HepG2 (cell line): Measurements from ENCODE around the gene HEXIM1. TPM values are rescaled to one million over a fixed set of nuclear protein-coding genes. Genes with fewer than 3 reads are reported as not detected.

Source experiments
- ATAC-seq: fragments of 200-7000 bp; cut with Tn5 transposase; 3 replicates; pipeline ENCODE4 v1.9.1; 2020; ENCODE audit warnings: mild to moderate bottlenecking, moderate library complexity
- BruUV-seq: library from RNA; stranded (reverse); fragments of 400-500 nt; replicated peaks from 2 replicates; lab custom pipeline; 2021; lab: Mats Ljungman, UMichigan
- CTCF ChIA-PET: fragments of 300-600 bp; formaldehyde crosslinking; extraction: SDS; loops from one replicate; lab custom pipeline; 2021; ENCODE audit warnings: low total read pairs, inconsistent platforms, low intra/inter-chr PET ratio; lab: Yijun Ruan, JAX
- POLR2A ChIA-PET: fragments of 350-600 bp; sonication (Branson Sonifier 250); formaldehyde crosslinking; loops from one replicate; lab custom pipeline; 2020; ENCODE audit warnings: antibody characterized with exemption, inconsistent platforms; lab: Yijun Ruan, JAX
- DNase-seq: peaks from one replicate; pipeline ENCODE4 v3.0.0-alpha.2; 2015; ENCODE audit warnings: low spot score
- FAIRE-seq: peaks from 3 replicates; lab custom pipeline; 2011; peaks lifted over from hg19 to GRCh38; lab: Jason Lieb, UNC
- H2AFZ ChIP-seq: one replicate; pipeline ENCODE4 v1.6.1; 2011; ENCODE audit warnings: low read length, inconsistent platforms
- H3K27ac ChIP-seq: fragments of 300-600 bp; 3 replicates; pipeline ENCODE4 v1.8.0; 2011; ENCODE audit warnings: mixed run types, mild to moderate bottlenecking, mixed read lengths, low read length, inconsistent platforms; ENCODE audit not compliant: insufficient read depth; ENCODE audit errors: extremely low read length
- H3K27me3 ChIP-seq, 2 experiments: fragments of 200-600 bp in 1 of 2; 2 replicates in 1 of 2; 3 replicates in 1 of 2; pipeline versions ENCODE4 v1.6.0 to v1.8.0; 2011; ENCODE audit warnings: low read length in 2 of 2, mild to moderate bottlenecking in 2 of 2, moderate library complexity in 2 of 2, inconsistent platforms in 1 of 2; ENCODE audit not compliant: insufficient read depth in 2 of 2, control insufficient read depth in 1 of 2
- H3K36me3 ChIP-seq, 2 experiments: fragments of 200-600 bp in 1 of 2; replicated peaks in 1 of 2; 2 replicates in 1 of 2; 3 replicates in 1 of 2; pipeline versions ENCODE4 v1.5.1 to v1.8.0; 2011; ENCODE audit warnings: low read length in 2 of 2, inconsistent platforms in 1 of 2; ENCODE audit not compliant: insufficient read depth in 2 of 2, control insufficient read depth in 1 of 2
- H3K4me1 ChIP-seq: 2 replicates; pipeline ENCODE4 v1.5.1; 2012; ENCODE audit warnings: low read length, inconsistent platforms; ENCODE audit not compliant: insufficient read depth
- H3K4me2 ChIP-seq: 2 replicates; pipeline ENCODE4 v1.6.0; 2011; ENCODE audit warnings: low read depth, low read length, inconsistent platforms
- H3K4me3 ChIP-seq, 3 experiments: fragments of 200-600 bp in 1 of 3; sonication (generic), shearing (Covaris generic) in 1 of 3; replicated peaks in 1 of 3; 2 replicates each; pipeline ENCODE4 v1.5.1; 2011 to 2016; ENCODE audit warnings: low read length in 3 of 3, inconsistent platforms in 2 of 3, low read depth in 2 of 3, mild to moderate bottlenecking in 2 of 3, control low read depth in 1 of 3, mixed read lengths in 1 of 3; ENCODE audit not compliant: insufficient read depth in 1 of 3
- H3K79me2 ChIP-seq: one replicate; pipeline ENCODE4 v1.6.1; 2011; ENCODE audit warnings: low read length, inconsistent platforms; ENCODE audit not compliant: insufficient read depth
- H3K9ac ChIP-seq: 2 replicates; pipeline ENCODE4 v1.6.0; 2011; ENCODE audit warnings: mild to moderate bottlenecking, low read depth, low read length, inconsistent platforms; ENCODE audit not compliant: insufficient read depth
- H3K9me3 ChIP-seq: 2 replicates; pipeline ENCODE4 v1.5.1; 2012; ENCODE audit warnings: mild to moderate bottlenecking, low read length
- H4K20me1 ChIP-seq: 2 replicates; pipeline ENCODE4 v1.6.0; 2011; ENCODE audit warnings: inconsistent platforms, mild to moderate bottlenecking, low read length, moderate library complexity; ENCODE audit not compliant: insufficient read depth
- E2F1 ChIP-seq: sonication (generic); formaldehyde crosslinking; IDR thresholded peaks from 2 replicates; pipeline ENCODE4 v1.5.0; 2020; ENCODE audit warnings: missing genetic modification reagents
- HOMEZ ChIP-seq: IDR thresholded peaks from 2 replicates; pipeline ENCODE4 v1.6.1; 2016; ENCODE audit warnings: low read depth
- LCORL ChIP-seq, 2 experiments: fragments of 450-650 bp in 1 of 2; sonication (generic) in 1 of 2; formaldehyde crosslinking in 1 of 2; IDR thresholded peaks; 2 replicates each; pipeline versions ENCODE4 v1.5.0 to v1.6.1; 2017 to 2020; ENCODE audit warnings: antibody characterized with exemption in 1 of 2, missing genetic modification reagents in 1 of 2
- MLLT10 ChIP-seq: sonication (generic); formaldehyde crosslinking; IDR thresholded peaks from 2 replicates; pipeline ENCODE4 v1.4.0; 2020; ENCODE audit warnings: missing genetic modification reagents
- MYC ChIP-seq: sonication (generic); formaldehyde crosslinking; IDR thresholded peaks from 2 replicates; pipeline ENCODE4 v1.9.0; 2021; ENCODE audit warnings: missing genetic modification reagents, borderline replicate concordance
- PAX8 ChIP-seq: sonication (generic); formaldehyde crosslinking; IDR thresholded peaks from 2 replicates; pipeline ENCODE4 v1.8.0; 2022; ENCODE audit warnings: mild to moderate bottlenecking, missing genetic modification reagents, borderline replicate concordance
- TBP ChIP-seq: sonication (generic); formaldehyde crosslinking; IDR thresholded peaks from 2 replicates; pipeline ENCODE4 v1.5.0; 2020; ENCODE audit warnings: missing genetic modification reagents
- TCF7L2 ChIP-seq: IDR thresholded peaks from 2 replicates; pipeline ENCODE4 v1.6.1; 2011; ENCODE audit warnings: mild to moderate bottlenecking, low read depth, low read length, moderate library complexity
- ZBTB40 ChIP-seq, 2 experiments: fragments of 450-650 bp in 1 of 2; sonication (generic) in 1 of 2; formaldehyde crosslinking in 1 of 2; IDR thresholded peaks; 2 replicates each; pipeline versions ENCODE4 v1.6.1 to v1.8.0; 2016 to 2022; ENCODE audit warnings: antibody characterized with exemption in 1 of 2, mild to moderate bottlenecking in 1 of 2, missing genetic modification reagents in 1 of 2
- ZNF3 ChIP-seq: IDR thresholded peaks from 2 replicates; pipeline ENCODE4 v1.7.0; 2017; ENCODE audit warnings: inconsistent platforms
- ZNF354B ChIP-seq: sonication (generic); formaldehyde crosslinking; IDR thresholded peaks from 2 replicates; pipeline ENCODE4 v1.8.0; 2022; ENCODE audit warnings: mild to moderate bottlenecking, missing genetic modification reagents
- ZNF44 ChIP-seq: sonication (generic); formaldehyde crosslinking; IDR thresholded peaks from 2 replicates; pipeline ENCODE4 v1.5.1; 2020; ENCODE audit warnings: mild to moderate bottlenecking, missing genetic modification reagents
- ZNF792 ChIP-seq: IDR thresholded peaks from 2 replicates; pipeline ENCODE4 v1.6.1; 2016
- WGBS: methylation state at CpG from one replicate; pipeline ENCODE4 v1.1.6; 2017; ENCODE audit warnings: low lambda C conversion rate; 5-methylcytosine and 5-hydroxymethylcytosine counted together
- in situ Hi-C: cut with HindIII; loops from 2 replicates; pipeline ENCODE4 v1.10.0; 2017; ENCODE audit warnings: low pct_unique_long_range_greater_than_20kb; ENCODE audit not compliant: extremely low pct_ligation_motif_present
- intact Hi-C: fragments of 100-400 bp; cut with micrococcal nuclease; formaldehyde crosslinking; loops from one replicate; pipeline ENCODE4 v1.10.0; 2022; ENCODE audit not compliant: unreplicated experiment
- polyA plus RNA-seq, 8 experiments: library from polyadenylated mRNA; depleted of rRNA in 3 of 8; stranded (reverse) in 7 of 8; unstranded in 1 of 8; fragments of >200 nt; fragmentation: Illumina TruSeq in 4 of 8; extraction: Trizol in 4 of 8; gene quantifications; 2 replicates each; pipeline versions ENCODE4 v1.2.1 to v1.2.3, GENCODE V29; 2011 to 2016; ENCODE audit warnings: low read depth in 4 of 8, missing spikeins in 1 of 8, mixed read lengths in 1 of 8; ENCODE audit not compliant: insufficient read depth in 1 of 8
- total RNA-seq, 5 experiments: library from RNA; depleted of rRNA; stranded (reverse); fragments of >200 nt; fragmentation: Illumina TruSeq; extraction: Trizol; gene quantifications; 2 replicates each; pipeline ENCODE4 v1.2.3, GENCODE V29; 2016; ENCODE audit warnings: low read depth in 1 of 5

Gene HEXIM1
- total and polyA plus RNA-seq, 2 of the 13 experiments (the other 11 are each of a cell fraction or from before 2014, with no cell fraction given): 10.5 to 16.6 TPM

- no peak for TF ChIP-seq ZNF44 (CRISPR knock-in tag)
- TF ChIP-seq E2F1: no peak
- no peak for TF ChIP-seq TCF7L2
- no peak for TF ChIP-seq TBP (CRISPR knock-in tag)
- no peak for TF ChIP-seq MLLT10 (CRISPR knock-in tag)
- no peak for TF ChIP-seq ZNF3 (CRISPR knock-in tag)
- no peak for TF ChIP-seq HOMEZ (CRISPR knock-in tag)
- no peak for TF ChIP-seq MYC (CRISPR knock-in tag)
- no peak for TF ChIP-seq PAX8 (CRISPR knock-in tag)
- TF ChIP-seq LCORL (IDR thresholded peaks at IDR 0.05): no peak
- TF ChIP-seq LCORL (CRISPR knock-in tag; IDR thresholded peaks at IDR 0.05): no peak
- no peak for TF ChIP-seq ZNF792
Measured at GRCh38 chr17:45177563-45177962, 29.3 kb downstream of the HEXIM1 start (continued).

GRCh38 chr17:45184144-45184543 is 35.9 kb downstream of the HEXIM1 start:
- peaks cover 34% of the 10 kb centered on the region for H3K4me1 ChIP-seq
- no peaks in the 10 kb centered on the region for H3K9me3 ChIP-seq
- H3K4me3 ChIP-seq: no peak overlapping the region
- ChIA-PET POLR2A (interaction anchor here (1.3 to 5.2 kb wide), 4 partner anchors 8 to 35 kb away, joined by 3 to 70 read pairs (median 22); partner anchors contain the start of genes HEXIM1 and HEXIM2), CTCF (no interaction called here)
- in situ Hi-C loops (no loop called here), intact Hi-C loops (no loop called here)
- FAIRE-seq (no peak), DNase-seq (no peak), ATAC-seq (no peak)
- no peaks in the 10 kb centered on the region for H3K79me2 ChIP-seq
- BruUV-seq: no TSS peak
- WGBS: 83% methylated on average over 5 of the region's 5 CpGs
- no peak overlapping the region for H2AFZ ChIP-seq
- H3K27me3 ChIP-seq: no peaks in the 10 kb centered on the region
- H3K9ac ChIP-seq: no peak overlapping the region
- no peaks in the 10 kb centered on the region for H3K36me3 ChIP-seq
- H3K27ac ChIP-seq: no peak overlapping the region
- H4K20me1 ChIP-seq: no peaks in the 10 kb centered on the region
- no peak overlapping the region for H3K4me2 ChIP-seq
- no peak for TF ChIP-seq ZNF354B
- TF ChIP-seq ZBTB40 (IDR thresholded peaks at IDR 0.05): no peak
- TF ChIP-seq ZBTB40 (CRISPR knock-in tag; IDR thresholded peaks at IDR 0.05): no peak
